Prostate gland (tissue), 2 donors: Measurements from ENCODE around the gene FNBP1L.

Experiments used
- POLR2AphosphoS5 ChIP-seq: sonication (generic); formaldehyde crosslinking; IDR thresholded peaks from one replicate; pipeline ENCODE4 v1.6.1; 2017; ENCODE audit warnings: antibody characterized with exemption
- TF ChIP-seq, protein P1 (sequence below), 4 experiments: fragments of 200-600 bp in 2 of 4; fragments of 450-650 bp in 2 of 4; sonication (generic) in 2 of 4; IDR thresholded peaks; 1 replicate in 3 of 4; 2 replicates in 1 of 4; pipeline ENCODE4 v1.5.1; 2016 to 2019; ENCODE audit warnings: antibody characterized with exemption in 4 of 4, mild to moderate bottlenecking in 2 of 4, moderate library complexity in 2 of 4

DNA sequence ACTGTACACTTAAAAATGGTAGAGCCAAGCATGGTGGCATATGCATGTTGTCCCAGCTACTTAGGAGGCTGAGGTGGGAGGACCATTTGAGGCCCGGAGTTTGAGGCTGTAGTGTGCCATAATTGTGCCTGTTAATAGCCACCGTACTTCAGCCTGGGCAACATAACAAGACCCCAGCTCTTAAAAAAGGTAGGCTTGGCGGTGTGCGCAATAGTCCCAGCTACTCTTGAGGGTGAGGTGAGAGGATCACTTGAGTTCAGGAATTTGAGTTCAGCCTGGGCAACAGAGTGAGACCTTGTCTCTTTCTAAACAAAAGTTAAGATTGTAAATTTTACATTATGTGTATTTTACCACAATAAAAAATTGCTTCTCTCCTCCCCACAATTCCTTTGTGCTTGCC is 19.7 kb downstream of the FNBP1L start:
- TF ChIP-seq, protein P1, sequence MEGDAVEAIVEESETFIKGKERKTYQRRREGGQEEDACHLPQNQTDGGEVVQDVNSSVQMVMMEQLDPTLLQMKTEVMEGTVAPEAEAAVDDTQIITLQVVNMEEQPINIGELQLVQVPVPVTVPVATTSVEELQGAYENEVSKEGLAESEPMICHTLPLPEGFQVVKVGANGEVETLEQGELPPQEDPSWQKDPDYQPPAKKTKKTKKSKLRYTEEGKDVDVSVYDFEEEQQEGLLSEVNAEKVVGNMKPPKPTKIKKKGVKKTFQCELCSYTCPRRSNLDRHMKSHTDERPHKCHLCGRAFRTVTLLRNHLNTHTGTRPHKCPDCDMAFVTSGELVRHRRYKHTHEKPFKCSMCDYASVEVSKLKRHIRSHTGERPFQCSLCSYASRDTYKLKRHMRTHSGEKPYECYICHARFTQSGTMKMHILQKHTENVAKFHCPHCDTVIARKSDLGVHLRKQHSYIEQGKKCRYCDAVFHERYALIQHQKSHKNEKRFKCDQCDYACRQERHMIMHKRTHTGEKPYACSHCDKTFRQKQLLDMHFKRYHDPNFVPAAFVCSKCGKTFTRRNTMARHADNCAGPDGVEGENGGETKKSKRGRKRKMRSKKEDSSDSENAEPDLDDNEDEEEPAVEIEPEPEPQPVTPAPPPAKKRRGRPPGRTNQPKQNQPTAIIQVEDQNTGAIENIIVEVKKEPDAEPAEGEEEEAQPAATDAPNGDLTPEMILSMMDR (IDR thresholded peaks at IDR 0.05) = no peak
- TF ChIP-seq POLR2AphosphoS5 = no peak
